ENCODE results near the gene NEK7. TPM values are rescaled to one million over a fixed set of nuclear protein-coding genes. Genes with fewer than 3 reads are reported as not detected.

The NEK7 gene
- total RNA-seq: 10 to 100 TPM; 45.7 to 75.7 (median 53.5) TPM

DNA sequence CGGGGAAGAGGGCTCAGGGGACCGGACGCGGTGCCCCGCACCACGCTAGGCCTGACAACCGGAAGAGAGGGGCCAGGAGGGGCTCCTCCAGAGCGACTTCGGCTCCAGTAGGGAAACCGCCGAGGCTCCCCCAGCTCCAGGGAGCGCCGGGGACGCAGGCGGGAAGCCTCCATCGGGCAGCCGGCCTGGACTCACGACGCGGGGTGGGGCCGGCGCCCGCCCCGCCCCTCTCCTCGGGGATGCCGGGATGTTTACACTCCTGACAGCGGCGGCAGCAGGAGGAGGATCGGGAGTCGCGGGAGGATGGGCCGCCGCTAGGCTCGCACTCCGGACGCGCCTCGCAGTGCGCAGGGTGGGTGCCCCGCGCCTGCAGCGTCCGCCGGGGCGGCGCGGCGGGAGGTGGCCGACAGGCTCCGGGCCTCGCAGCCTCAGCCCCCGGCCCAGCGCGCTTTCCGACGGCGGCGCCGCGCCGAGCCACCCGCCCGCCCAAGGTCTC lies at the start of gene NEK7:
TSS of gene NEK7 (plus strand) at position 254 of the 496 bp plus-strand sequence. CDS start 75,583 bp downstream, outside the sequence.
- TF ChIP-seq POLR2A (IDR thresholded peaks at IDR 0.05) (peak in 1 of 2 donors; percentile 75), POLR2AphosphoS5 (IDR thresholded peaks at IDR 0.05) (peak in 1 of 3 donors; percentile 50)
- TF ChIP-seq, protein P1, sequence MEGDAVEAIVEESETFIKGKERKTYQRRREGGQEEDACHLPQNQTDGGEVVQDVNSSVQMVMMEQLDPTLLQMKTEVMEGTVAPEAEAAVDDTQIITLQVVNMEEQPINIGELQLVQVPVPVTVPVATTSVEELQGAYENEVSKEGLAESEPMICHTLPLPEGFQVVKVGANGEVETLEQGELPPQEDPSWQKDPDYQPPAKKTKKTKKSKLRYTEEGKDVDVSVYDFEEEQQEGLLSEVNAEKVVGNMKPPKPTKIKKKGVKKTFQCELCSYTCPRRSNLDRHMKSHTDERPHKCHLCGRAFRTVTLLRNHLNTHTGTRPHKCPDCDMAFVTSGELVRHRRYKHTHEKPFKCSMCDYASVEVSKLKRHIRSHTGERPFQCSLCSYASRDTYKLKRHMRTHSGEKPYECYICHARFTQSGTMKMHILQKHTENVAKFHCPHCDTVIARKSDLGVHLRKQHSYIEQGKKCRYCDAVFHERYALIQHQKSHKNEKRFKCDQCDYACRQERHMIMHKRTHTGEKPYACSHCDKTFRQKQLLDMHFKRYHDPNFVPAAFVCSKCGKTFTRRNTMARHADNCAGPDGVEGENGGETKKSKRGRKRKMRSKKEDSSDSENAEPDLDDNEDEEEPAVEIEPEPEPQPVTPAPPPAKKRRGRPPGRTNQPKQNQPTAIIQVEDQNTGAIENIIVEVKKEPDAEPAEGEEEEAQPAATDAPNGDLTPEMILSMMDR (IDR thresholded peaks at IDR 0.05): no peak
- Histone ChIP-seq H3K36me3 (no peaks in the 10 kb centered on the region), H3K4me1 (peaks cover 41% of the 10 kb centered on the region), H3K27ac (peak within 1 kb of the TSS; percentile 100), H3K27me3 (no peaks in the 10 kb centered on the region), H3K9me3 (no peaks in the 10 kb centered on the region), H3K4me3 (peak within 1 kb of the TSS; percentile 98)
- peak; percentile 84 to 86 for DNase-seq (ENCODE audit: low spot score in 2 of 2)
- 0% methylated on average over 17 of the region's 63 CpGs for WGBS

DNA sequence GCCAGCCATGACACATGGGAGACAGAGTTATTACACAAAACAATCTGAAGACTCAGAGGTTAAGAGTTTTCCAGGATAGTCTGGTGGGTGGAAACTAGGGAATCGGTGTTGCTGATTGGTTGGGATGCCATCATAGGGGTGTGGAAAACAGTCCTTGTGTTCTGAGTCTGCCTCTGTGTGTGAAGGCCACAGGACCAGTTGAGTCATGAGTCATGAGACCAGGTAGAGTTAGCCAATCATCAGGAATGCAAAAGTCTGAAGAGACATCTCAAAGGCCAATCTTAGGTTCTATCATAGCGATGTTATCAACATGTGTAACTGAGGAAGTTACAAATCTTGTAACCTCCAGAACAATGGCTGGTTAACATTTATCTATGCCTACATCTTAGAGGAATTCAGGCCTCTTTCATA lies 49.7 kb upstream of the NEK7 start:
- Histone ChIP-seq H3K4me3 (no peak overlapping the region), H3K27me3 (no peaks in the 10 kb centered on the region), H3K27ac (no peak overlapping the region), H3K4me1 (no peaks in the 10 kb centered on the region), H3K36me3 (no peaks in the 10 kb centered on the region), H3K9me3 (no peaks in the 10 kb centered on the region)
- no peak for DNase-seq (ENCODE audit: low spot score in 2 of 2)
- TF ChIP-seq EP300 (IDR thresholded peaks at IDR 0.05): no peak
- no peak for TF ChIP-seq POLR2AphosphoS5 (IDR thresholded peaks at IDR 0.05)
- TF ChIP-seq, protein P1 (IDR thresholded peaks at IDR 0.05): no peak
- TF ChIP-seq POLR2A (IDR thresholded peaks at IDR 0.05): no peak
- 86% methylated on average over 2 of the region's 2 CpGs for WGBS

DNA sequence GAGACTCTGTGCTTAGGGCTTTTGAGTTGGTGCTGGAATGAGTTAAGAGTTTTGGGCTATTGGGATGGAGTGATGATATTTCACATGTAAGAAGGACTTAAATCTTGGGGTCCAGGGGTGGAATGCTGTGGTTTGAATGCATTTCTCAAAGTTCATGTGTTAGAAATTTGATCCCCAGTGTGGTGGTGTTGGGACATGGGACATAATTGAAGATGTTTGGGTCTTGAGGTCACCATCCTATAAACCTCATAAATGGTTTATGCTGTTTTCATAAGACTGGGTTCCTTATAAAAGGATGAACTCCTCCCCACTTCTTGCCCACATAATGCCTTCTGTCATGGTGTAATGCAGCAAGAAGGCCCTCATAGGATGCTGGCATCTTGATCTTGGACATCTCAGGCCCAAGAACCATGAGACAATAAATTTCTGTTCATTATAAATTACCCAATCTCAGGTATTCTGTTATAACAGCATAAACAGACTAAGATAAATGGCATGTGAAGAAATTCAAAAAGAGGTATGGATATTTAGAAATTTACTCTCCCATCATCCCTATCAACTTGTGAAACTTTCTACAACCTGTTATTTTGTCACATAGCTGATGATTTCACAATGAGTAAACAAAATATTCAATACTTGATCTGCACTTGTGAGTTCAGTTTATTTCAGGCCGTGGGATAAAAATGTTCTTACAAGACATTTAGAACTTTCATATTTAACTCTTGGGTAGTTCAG lies 48.0 kb upstream of the NEK7 start:
- H3K9me3 ChIP-seq: no peaks in the 10 kb centered on the region
- no peaks in the 10 kb centered on the region for H3K4me1 ChIP-seq
- no peaks in the 10 kb centered on the region for H3K36me3 ChIP-seq
- H3K27ac ChIP-seq: no peak overlapping the region
- TF ChIP-seq, protein P1 (IDR thresholded peaks at IDR 0.05): no peak
- TF ChIP-seq EP300 (IDR thresholded peaks at IDR 0.05) (no peak), POLR2AphosphoS5 (IDR thresholded peaks at IDR 0.05) (no peak), POLR2A (IDR thresholded peaks at IDR 0.05) (no peak)
- whole genome bisulfite sequencing: 58% methylated on average over 1 of the region's 1 CpG
- H3K27me3 ChIP-seq: no peaks in the 10 kb centered on the region
- DNase-seq (ENCODE audit: low spot score in 2 of 2): no peak
- no peak overlapping the region for H3K4me3 ChIP-seq

DNA sequence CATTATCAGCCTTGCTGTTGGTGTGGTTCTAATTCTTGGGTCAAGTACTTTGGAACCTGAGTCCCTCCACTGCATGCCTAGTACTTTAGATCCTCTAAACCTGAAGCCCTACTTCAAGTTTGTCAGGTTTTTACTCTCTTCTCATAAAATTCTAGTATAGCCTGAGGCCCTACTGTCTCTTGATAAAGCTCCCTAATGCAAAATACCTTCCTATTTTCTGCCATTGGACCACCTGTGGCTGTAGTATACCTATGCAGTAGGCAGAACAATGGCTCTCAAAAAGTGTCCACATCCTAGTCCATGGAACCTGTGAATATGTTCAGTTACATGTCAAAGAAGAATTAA lies 47.5 kb upstream of the NEK7 start:
- DNase-seq (ENCODE audit: low spot score in 2 of 2): no peak
- no peak for TF ChIP-seq POLR2AphosphoS5 (IDR thresholded peaks at IDR 0.05)
- TF ChIP-seq, protein P1 (IDR thresholded peaks at IDR 0.05): no peak
- no peak for TF ChIP-seq POLR2A (IDR thresholded peaks at IDR 0.05)
- no peak for TF ChIP-seq EP300 (IDR thresholded peaks at IDR 0.05)
- H3K4me1 ChIP-seq: no peaks in the 10 kb centered on the region

DNA sequence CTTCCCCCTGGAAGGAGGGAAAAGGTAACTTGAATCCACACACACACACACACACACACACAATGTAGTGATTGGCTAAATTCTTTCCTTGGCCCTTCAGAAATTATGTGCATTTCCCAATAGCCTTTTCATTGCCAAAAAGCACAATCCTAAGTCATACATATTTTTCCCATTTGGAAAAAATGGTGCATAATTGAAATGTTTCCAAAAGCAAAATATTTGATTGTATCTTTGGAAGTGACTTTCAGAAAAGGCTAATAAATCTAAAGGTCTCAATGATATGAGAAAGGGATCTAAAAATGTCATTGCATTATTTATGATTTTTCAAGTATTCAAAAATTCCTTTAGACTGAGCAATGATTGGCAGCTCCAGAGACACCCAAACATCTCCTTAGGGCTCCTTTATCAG lies 43.5 kb upstream of the NEK7 start:
- Histone ChIP-seq H3K4me1 (no peaks in the 10 kb centered on the region), H3K9me3 (no peaks in the 10 kb centered on the region), H3K27ac (no peak overlapping the region), H3K4me3 (no peak overlapping the region), H3K36me3 (no peaks in the 10 kb centered on the region), H3K27me3 (no peaks in the 10 kb centered on the region)
- TF ChIP-seq, protein P1 (IDR thresholded peaks at IDR 0.05): no peak
- TF ChIP-seq POLR2AphosphoS5 (IDR thresholded peaks at IDR 0.05) (no peak), EP300 (IDR thresholded peaks at IDR 0.05) (no peak), POLR2A (IDR thresholded peaks at IDR 0.05) (no peak)
- no peak for DNase-seq (ENCODE audit: low spot score in 2 of 2)

More for the DNA sequence above, 47.5 kb upstream of the NEK7 start:
- Histone ChIP-seq H3K27ac (no peak overlapping the region), H3K36me3 (no peaks in the 10 kb centered on the region), H3K4me3 (no peak overlapping the region), H3K27me3 (no peaks in the 10 kb centered on the region), H3K9me3 (no peaks in the 10 kb centered on the region)

Measured in suprapubic skin (tissue), 4 donors.